Right ventricle myocardium superior (tissue), 1 donor: ENCODE data around the gene ITGB4. TPM values are rescaled to one million over a fixed set of nuclear protein-coding genes. Genes with fewer than 3 reads are reported as not detected.
A peak's percentile ranks its signal among the peaks of the same experiment; 100 is the strongest.

Experiments
- ATAC-seq: fragments of 200-7000 bp; cut with Tn5 transposase; one replicate; pipeline ENCODE4 v1.9.1; 2020; ENCODE audit warnings: mild to moderate bottlenecking; ENCODE audit not compliant: poor library complexity
- DNase-seq: peaks from one replicate; pipeline ENCODE4 v3.0.0-alpha.2; 2020
- intact Hi-C: fragments of 100-400 bp; cut with DNase I; formaldehyde crosslinking; loops from one replicate; pipeline ENCODE4 v1.11.2; 2022
- total RNA-seq: library from RNA; stranded (reverse); fragmentation: NEBNext Ultra II Directional; extraction: Animal tissue kit (Norgen Biotek cat#: 25700); gene quantifications from one replicate; pipeline ENCODE4 v1.2.1, GENCODE V29; 2021
- donor health status: DM: no; HTN: yes; CAD: no; lungs with severe emphysema.

Gene ITGB4
- total RNA-seq, 1 donor from 2014 or later = 9.4 TPM

DNA sequence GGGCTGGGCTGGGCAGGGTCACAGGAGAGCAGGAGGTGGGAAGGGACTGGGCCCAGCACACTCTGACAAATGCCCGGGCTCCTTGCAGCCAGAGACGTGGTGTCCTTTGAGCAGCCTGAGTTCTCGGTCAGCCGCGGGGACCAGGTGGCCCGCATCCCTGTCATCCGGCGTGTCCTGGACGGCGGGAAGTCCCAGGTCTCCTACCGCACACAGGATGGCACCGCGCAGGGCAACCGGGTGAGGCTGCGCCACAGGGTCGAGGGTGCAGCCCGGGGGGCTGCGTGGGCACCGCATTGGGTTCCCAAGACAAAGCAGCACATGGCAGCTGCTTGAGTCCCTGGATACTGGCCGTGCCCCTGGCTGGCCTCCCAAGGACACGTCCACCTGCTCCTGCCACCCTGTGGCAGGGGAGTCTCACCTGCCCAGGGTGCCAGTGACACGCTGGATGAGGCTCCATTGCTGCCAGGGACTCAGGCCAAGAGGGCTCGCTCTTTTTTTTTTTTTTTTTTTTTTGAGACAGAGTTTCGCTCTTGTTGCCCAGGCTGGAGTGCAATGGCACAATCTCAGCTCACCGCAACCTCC is 22.5 kb downstream of the ITGB4 start:
- intact Hi-C loops = no loop called here
- no peak for ATAC-seq
- no peak for DNase-seq

DNA sequence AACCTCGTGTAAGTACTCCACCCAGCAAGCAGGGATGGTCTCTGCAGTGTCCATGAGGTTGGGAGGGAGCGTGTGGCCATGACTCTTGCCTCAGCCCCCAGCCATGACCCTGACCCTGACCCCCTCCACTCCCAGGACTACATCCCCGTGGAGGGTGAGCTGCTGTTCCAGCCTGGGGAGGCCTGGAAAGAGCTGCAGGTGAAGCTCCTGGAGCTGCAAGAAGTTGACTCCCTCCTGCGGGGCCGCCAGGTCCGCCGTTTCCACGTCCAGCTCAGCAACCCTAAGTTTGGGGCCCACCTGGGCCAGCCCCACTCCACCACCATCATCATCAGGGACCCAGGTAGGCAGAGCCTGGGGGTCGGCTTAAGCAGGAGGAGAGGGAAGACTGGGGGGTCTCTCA is 27.4 kb downstream of the ITGB4 start:
- intact Hi-C loops = loop anchor here (2.0 kb wide), 1 partner anchor 68 kb away; no protein-coding TSS in a partner anchor
- DNase-seq = no peak
- ATAC-seq = no peak

DNA sequence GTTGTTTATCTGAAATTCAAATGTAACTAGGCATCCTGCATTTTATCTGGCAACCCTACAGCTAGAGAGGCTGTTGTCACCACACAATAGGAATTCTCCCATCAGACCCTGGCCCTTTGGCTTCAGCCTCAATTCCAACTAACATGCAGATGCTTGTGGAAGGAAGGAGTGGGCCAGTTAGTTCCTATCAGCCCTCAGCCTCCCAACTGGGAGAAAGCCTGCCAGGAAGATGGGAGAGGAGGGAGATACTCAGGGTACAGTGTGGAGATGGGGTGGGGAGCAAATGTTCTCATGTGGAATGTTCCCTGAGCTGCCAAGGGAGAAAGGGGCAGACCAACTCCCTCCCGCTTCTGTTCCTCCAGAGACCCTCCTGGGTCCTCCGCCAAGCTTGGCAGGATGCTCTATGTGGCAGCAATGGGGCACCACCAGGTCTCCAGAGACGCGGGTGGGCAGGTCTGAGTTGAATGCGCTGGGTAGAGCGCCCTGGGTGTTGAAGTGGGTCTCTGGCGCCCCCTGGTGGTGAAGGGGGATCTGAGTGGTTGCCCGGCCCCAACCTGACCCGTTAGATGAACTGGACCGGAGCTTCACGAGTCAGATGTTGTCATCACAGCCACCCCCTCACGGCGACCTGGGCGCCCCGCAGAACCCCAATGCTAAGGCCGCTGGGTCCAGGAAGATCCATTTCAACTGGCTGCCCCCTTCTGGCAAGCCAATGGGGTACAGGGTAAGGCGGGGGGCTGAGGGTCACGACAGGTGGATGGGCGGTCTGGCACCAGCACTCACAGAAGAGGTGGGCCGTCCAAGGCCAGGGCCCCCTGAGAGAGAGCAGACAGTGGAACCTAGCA is 28.5 kb downstream of the ITGB4 start:
- peak; percentile 93 for DNase-seq
- intact Hi-C loops = loop anchor here (2.0 to 5.0 kb wide), 2 partner anchors 69 to 117 kb away; partner anchors contain the start of gene SMIM5
- peak; percentile 83 for ATAC-seq

DNA sequence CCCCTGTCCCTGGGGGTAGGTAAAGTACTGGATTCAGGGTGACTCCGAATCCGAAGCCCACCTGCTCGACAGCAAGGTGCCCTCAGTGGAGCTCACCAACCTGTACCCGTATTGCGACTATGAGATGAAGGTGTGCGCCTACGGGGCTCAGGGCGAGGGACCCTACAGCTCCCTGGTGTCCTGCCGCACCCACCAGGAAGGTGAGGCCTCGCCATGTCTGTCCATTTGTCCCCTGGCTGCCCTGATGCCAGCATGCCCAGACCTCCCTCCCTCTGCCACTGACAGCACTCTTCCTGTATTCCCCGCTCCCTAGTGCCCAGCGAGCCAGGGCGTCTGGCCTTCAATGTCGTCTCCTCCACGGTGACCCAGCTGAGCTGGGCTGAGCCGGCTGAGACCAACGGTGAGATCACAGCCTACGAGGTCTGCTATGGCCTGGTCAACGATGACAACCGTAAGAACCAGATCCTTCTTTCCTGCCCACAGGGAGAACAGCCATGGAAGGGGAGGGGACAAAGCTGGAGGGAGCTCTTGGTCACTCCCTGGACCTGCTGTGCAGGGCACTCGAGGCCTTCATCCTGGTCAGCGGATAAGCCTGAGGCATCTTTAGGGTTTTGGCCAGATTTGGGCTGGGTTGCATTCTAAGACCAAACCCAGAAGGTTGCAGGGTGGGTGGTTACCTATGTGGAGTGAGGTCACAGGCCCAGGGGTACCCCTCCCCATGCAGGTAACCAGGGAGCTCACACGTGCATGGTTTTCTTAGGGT is 29.6 kb downstream of the ITGB4 start:
- DNase-seq (no peak), ATAC-seq (no peak)
- intact Hi-C loops = loop anchor here (5.0 kb wide), 1 partner anchor 119 kb away; the partner anchor contains the start of gene SMIM5

DNA sequence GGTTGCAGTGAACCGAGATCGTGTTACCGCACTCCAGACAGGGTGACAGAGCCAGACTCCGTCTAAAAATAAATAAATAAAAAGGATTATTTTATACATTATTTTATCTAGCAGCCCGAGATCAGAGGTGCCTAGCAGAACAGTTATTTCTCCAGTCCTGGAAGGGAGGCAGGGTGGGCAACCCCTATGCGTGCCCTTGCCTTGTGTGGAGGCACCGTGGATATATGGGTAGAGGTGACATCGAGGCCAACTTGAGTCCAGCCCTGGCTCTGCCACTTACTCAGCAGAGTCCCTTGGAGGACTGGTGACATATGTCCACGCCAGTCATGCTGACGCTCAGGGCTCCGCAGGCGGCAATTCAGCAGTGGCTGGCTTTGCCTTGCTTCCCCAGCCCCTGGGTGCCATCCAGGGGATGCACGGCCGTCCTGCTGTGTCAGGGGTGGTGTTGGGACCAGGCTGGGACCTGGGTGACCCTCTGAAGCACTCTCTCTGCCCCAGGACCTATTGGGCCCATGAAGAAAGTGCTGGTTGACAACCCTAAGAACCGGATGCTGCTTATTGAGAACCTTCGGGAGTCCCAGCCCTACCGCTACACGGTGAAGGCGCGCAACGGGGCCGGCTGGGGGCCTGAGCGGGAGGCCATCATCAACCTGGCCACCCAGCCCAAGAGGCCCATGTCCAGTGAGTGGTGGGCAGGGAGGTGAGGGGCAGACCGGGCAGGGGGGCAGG is 30.6 kb downstream of the ITGB4 start:
- ATAC-seq (no peak), DNase-seq (no peak)
- intact Hi-C loops = loop anchor here (5.0 kb wide), 1 partner anchor 120 kb away; the partner anchor contains the start of gene SMIM5

DNA sequence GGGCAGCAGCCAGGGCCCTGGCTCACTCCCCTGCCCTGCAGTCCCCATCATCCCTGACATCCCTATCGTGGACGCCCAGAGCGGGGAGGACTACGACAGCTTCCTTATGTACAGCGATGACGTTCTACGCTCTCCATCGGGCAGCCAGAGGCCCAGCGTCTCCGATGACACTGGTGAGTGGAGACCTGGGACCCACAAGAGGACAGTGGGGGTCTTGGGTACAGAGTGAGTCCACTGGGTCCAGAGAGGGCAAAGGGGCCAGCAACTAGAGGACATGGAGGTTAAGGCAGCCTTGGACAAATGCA is 31.1 kb downstream of the ITGB4 start:
- intact Hi-C loops = loop anchor here (5.0 kb wide), 1 partner anchor 120 kb away; the partner anchor contains the start of gene SMIM5
- DNase-seq (no peak), ATAC-seq (no peak)

DNA sequence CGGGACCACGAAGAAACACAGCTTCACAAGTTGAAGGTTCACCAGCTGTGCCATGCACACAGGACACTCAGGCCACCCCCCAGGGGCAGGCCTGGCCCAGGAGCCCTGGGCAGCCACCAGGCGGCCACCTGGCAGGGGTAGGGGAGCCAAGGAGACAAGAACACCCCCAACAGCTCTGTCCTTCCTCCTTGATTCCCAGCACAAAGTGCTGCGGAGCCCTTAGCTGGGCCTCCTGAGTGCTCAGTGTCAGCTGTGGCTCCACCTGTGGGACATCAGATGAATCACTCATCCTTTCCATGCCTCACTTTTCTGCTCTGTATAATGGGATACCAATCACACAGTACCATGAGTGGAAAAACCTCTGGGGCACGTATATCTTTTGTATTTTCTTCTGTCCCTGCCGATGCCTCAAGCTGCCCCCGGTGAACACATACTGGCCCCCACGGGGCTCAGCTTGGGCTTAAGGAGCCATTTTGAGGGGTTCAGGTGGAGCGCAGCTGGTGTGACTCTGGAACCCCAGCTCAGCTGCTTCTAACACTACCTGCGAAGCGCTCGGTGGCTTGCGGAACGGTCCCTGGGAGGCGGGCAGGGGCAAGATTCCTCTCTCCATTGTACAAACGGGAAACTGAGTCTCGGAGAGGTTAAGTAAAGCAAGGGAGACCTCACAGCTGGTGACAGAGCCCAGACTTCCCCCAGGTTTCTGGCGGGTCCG is 31.7 kb downstream of the ITGB4 start:
- ATAC-seq = no peak
- no peak for DNase-seq
- intact Hi-C loops = loop anchor here (5.0 kb wide), 1 partner anchor 121 kb away; the partner anchor contains the start of gene SMIM5

DNA sequence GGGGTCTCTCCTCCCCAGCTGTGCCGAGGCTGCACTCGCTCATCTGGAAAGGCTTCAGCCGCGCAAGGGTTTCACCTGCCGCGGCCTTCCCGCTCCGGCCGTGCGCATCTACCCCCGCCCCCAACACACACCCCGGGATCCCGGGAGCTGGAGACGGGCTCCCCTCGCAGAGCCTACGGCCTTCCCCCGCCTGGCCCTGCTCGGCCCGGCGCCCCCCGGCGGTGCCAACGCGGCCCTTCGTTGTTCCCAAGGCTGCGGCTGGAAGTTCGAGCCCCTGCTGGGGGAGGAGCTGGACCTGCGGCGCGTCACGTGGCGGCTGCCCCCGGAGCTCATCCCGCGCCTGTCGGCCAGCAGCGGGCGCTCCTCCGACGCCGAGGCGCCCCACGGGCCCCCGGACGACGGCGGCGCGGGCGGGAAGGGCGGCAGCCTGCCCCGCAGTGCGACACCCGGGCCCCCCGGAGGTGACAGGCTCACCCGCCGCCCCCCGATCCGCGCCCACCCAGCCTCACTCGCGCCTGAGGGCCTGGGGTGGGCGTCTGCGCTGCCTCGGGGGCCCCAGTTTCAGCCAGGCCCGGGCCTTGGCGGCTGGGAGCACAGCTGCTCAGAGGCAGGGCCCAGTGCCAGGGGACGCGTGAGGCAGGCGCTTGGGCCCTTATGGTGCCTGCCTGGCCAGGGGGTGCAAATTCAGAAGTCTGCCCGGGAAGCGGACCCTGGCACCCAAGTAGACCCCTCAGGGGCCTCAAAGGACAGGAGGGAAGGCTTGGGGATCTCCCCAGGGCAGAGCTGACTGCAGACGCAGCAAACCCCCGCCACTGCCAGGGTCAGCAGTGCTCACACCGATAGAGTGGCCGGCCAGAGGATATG is 32.5 kb downstream of the ITGB4 start:
- intact Hi-C loops = loop anchor here (5.0 kb wide), 1 partner anchor 121 kb away; the partner anchor contains the start of gene SMIM5
- ATAC-seq (peak; percentile 77), DNase-seq (peak; percentile 87)

DNA sequence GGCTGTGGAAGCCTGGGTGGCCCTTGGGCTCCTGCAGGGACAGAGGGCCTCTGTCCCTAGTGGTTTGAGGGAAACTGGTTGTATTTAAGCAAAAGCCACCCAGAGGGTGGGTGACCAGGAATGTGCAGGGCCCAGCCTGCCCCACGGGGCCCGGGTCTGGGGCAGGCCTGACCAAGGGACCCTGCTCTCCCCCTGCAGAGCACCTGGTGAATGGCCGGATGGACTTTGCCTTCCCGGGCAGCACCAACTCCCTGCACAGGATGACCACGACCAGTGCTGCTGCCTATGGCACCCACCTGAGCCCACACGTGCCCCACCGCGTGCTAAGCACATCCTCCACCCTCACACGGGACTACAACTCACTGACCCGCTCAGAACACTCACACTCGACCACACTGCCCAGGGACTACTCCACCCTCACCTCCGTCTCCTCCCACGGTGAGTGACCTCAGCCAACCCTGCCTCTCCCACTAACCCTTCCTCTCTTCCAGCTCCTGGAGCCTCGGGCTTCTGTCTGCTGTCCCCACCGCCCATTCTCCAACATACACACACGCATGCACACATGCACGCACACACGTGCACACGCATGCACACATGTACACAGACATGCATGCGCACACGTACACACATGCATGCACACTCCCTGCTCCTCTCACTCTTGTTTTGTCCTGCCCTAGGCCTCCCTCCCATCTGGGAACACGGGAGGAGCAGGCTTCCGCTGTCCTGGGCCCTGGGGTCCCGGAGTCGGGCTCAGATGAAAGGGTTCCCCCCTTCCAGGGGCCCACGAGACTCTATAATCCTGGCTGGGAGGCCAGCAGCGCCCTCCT is 33.3 kb downstream of the ITGB4 start:
- DNase-seq = no peak
- intact Hi-C loops = loop anchor here (5.0 kb wide), 1 partner anchor 122 kb away; the partner anchor contains the start of gene SMIM5
- no peak for ATAC-seq

DNA sequence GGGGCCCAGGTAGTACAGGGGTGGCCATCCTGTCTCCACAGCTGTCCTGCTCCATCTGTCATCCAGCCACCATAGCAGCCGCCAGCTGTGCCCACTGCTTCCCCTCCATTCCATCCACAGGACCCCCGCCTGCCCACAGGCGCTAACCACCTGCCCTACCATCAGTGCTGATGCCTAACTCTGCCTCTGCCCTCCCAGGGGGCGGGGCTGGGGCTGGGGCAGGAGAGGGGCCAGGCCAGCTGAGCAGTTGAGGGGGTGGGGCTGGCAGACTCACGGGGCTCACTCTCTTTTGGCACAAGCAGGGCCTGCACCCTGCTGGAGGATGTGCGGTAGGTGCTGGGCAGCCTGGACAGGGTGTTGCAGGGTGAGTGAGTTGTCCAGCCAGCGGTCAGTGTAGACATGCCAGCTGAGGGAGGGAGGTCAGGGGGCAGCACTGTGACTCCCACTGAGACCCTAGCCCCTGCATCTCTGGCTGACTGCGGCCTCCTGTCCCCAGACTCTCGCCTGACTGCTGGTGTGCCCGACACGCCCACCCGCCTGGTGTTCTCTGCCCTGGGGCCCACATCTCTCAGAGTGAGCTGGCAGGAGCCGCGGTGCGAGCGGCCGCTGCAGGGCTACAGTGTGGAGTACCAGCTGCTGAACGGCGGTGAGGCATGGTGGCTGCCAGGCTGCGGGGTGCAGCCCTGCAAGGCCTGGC is 34.1 kb downstream of the ITGB4 start:
- DNase-seq (peak; percentile 41), ATAC-seq (no peak)
- intact Hi-C loops = no loop called here

DNA sequence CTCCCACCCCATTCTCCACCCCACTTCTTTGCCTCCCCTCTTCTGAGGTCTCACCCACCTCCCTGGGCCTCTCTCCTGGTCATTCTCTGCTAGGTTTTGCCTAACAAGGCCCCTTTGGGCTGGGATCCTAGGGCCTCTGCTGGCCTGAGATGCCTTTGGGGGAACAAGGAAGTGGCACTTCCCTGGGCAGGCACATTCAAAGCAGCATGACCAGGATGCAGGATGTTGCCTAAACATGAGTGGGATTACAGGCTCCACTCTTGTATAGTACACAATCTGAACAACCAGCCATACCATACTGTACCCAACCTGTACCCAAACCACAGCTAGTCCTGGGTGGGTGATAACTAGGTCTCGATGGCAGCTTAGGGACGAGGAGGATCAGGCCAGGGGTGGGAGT is 34.7 kb downstream of the ITGB4 start:
- DNase-seq (no peak), ATAC-seq (no peak)
- intact Hi-C loops = no loop called here

DNA sequence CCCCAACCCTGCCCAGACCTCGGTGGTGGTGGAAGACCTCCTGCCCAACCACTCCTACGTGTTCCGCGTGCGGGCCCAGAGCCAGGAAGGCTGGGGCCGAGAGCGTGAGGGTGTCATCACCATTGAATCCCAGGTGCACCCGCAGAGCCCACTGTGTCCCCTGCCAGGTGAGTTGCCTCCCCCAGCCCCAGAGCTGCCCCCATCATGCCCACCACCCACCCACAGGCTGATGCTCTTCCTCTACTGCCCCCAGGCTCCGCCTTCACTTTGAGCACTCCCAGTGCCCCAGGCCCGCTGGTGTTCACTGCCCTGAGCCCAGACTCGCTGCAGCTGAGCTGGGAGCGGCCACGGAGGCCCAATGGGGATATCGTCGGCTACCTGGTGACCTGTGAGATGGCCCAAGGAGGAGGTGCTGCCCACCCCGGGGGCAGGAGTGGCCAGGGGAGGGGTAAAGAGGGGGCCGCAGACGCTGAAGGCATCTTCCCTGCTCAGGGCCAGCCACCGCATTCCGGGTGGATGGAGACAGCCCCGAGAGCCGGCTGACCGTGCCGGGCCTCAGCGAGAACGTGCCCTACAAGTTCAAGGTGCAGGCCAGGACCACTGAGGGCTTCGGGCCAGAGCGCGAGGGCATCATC is 35.3 kb downstream of the ITGB4 start:
- ATAC-seq (no peak), DNase-seq (no peak)
- intact Hi-C loops = no loop called here

DNA sequence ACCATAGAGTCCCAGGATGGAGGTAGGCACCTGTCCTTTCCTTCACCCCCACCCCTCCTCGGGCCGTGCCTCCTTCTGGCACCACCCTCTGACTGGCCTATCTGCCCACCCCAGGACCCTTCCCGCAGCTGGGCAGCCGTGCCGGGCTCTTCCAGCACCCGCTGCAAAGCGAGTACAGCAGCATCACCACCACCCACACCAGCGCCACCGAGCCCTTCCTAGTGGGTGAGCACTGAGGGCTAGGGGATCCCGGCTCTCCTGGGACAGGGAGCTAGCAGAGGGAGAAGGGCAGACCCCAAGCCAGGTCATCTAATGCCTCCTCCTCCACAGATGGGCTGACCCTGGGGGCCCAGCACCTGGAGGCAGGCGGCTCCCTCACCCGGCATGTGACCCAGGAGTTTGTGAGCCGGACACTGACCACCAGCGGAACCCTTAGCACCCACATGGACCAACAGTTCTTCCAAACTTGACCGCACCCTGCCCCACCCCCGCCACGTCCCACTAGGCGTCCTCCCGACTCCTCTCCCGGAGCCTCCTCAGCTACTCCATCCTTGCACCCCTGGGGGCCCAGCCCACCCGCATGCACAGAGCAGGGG is 35.9 kb downstream of the ITGB4 start:
- intact Hi-C loops = no loop called here
- ATAC-seq = no peak
- no peak for DNase-seq

DNA sequence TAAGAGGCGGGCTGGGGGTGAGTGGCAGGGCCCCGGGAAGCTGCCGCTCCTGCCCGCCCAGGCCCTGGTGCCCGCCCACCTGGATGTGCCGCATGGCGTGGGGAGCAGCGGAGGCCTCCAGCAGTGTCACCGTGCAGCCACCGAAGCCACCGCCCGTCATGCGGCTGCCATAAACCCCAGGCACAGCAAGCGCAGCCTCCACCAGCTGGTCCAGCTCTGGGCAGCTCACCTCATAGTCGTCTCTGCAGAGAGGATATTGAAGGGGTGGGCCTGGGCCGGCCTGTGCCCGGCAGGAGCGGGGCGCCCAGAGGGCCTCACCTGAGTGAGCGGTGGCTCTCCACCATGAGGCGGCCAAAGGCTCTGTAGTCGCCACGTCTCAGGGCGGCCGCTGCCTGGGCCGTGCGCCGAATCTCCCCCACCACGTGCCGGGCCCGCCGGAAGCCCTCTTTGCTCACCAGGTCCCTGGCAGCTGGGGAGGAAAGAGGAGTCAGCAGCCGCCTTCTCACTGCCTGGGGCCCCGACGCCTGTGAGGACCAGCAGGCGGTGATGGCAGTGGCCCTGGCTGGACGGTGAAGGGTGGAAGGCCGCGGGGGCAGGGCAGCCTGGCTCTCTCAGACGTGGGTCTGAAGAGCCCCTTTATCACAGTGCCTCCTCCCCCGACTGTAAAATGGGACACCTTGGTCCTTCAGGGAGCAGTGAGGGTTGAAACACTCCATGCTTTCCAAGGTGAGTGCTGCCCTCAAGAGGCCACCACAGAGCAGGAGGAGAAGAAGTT is 37.1 kb downstream of the ITGB4 start:
- ATAC-seq (no peak), DNase-seq (no peak)
- intact Hi-C loops = no loop called here
